Glomerular endothelial cell (primary cell): Measurements from ENCODE around the gene PTDSS2. TPM values are rescaled to one million over a fixed set of nuclear protein-coding genes. Genes with fewer than 3 reads are reported as not detected.

ENCODE experiments used
- DNase-seq: peaks from one replicate; pipeline ENCODE4 v3.0.0-alpha.2; 2011; ENCODE audit warnings: low read depth, low spot score; ENCODE audit errors: extremely low read depth
- total RNA-seq: library from RNA; depleted of rRNA; stranded (reverse); fragments of >200 nt; gene quantifications from 2 replicates; pipeline ENCODE4 v1.2.3, GENCODE V29; 2015

Gene PTDSS2
- total RNA-seq, 1 donor from 2014 or later = 68.8 TPM

GRCh38 chr11:445765-446588 is 4.1 kb upstream of the PTDSS2 start:
- no peak for DNase-seq

- no peak for DNase-seq
Measured at GRCh38 chr11:446891-447290, 3.2 kb upstream of the PTDSS2 start.

- no peak for DNase-seq
Measured at GRCh38 chr11:447923-448731, 2.0 kb upstream of the PTDSS2 start.

GRCh38 chr11:450809-451451 is 851 bp downstream of the PTDSS2 start:
- no peak for DNase-seq

GRCh38 chr11:451738-452137 is 1.7 kb downstream of the PTDSS2 start:
- no peak for DNase-seq

GRCh38 chr11:452203-452744 is 2.2 kb downstream of the PTDSS2 start:
- DNase-seq = no peak

- DNase-seq = no peak
Measured at GRCh38 chr11:452916-453527, 2.9 kb downstream of the PTDSS2 start.

GRCh38 chr11:453564-453963 is 3.5 kb downstream of the PTDSS2 start:
- DNase-seq = no peak

GRCh38 chr11:454043-454442 is 4.0 kb downstream of the PTDSS2 start:
- DNase-seq = no peak

- DNase-seq = no peak
Measured at GRCh38 chr11:454801-455565, 4.9 kb downstream of the PTDSS2 start.

- no peak for DNase-seq
Measured at GRCh38 chr11:455566-456147, 5.6 kb downstream of the PTDSS2 start.

GRCh38 chr11:456533-456932 is 6.5 kb downstream of the PTDSS2 start:
- DNase-seq = no peak

- no peak for DNase-seq
Measured at GRCh38 chr11:457111-457760, 7.2 kb downstream of the PTDSS2 start.

GRCh38 chr11:459511-460220 is 9.6 kb downstream of the PTDSS2 start:
- no peak for DNase-seq

GRCh38 chr11:460331-461199 is 10.5 kb downstream of the PTDSS2 start:
- no peak for DNase-seq

- no peak for DNase-seq
Measured at GRCh38 chr11:461626-462025, 11.5 kb downstream of the PTDSS2 start.

- no peak for DNase-seq
Measured at GRCh38 chr11:462107-462890, 12.2 kb downstream of the PTDSS2 start.
